Keratinocyte (primary cell): ENCODE results near the gene TBCE. TPM values are rescaled to one million over a fixed set of nuclear protein-coding genes. Genes with fewer than 3 reads are reported as not detected.
"Not testable (repeated sequence)": the region's sequence is repeated elsewhere in the genome, so short reads cannot be mapped to it uniquely, and the experiment has no call there.

Experiments
- DNase-seq: peaks from one replicate; pipeline ENCODE4 v3.0.0-alpha.2; 2011; ENCODE audit warnings: low read depth, missing footprints, low spot score
- FAIRE-seq: peaks from 2 replicates; lab custom pipeline; 2011; peaks lifted over from hg19 to GRCh38; lab: Jason Lieb, UNC
- H2AFZ ChIP-seq: 2 replicates; pipeline ENCODE4 v1.6.0; 2012; ENCODE audit warnings: low read length, control low read depth, inconsistent platforms; ENCODE audit not compliant: control insufficient read depth
- H3K27ac ChIP-seq: 2 replicates; pipeline ENCODE4 v1.5.1; 2011; ENCODE audit warnings: low read length; ENCODE audit not compliant: control insufficient read depth, insufficient read depth
- H3K27me3 ChIP-seq: 3 replicates; pipeline ENCODE4 v1.6.0; 2011; ENCODE audit warnings: low read length; ENCODE audit not compliant: control insufficient read depth, insufficient read depth; ENCODE audit errors: extremely low read depth
- H3K36me3 ChIP-seq, 2 experiments: 2 replicates in 1 of 2; 3 replicates in 1 of 2; pipeline ENCODE4 v1.5.1; 2011; ENCODE audit warnings: low read length in 2 of 2, mild to moderate bottlenecking in 1 of 2; ENCODE audit not compliant: control insufficient read depth in 2 of 2, insufficient read depth in 2 of 2; ENCODE audit errors: extremely low read depth in 1 of 2
- H3K4me1 ChIP-seq: 3 replicates; pipeline ENCODE4 v1.5.1; 2011; ENCODE audit warnings: low read length; ENCODE audit not compliant: control insufficient read depth, insufficient read depth; ENCODE audit errors: extremely low read depth
- H3K4me2 ChIP-seq: 3 replicates; pipeline ENCODE4 v1.6.0; 2011; ENCODE audit warnings: low read depth, low read length; ENCODE audit not compliant: control insufficient read depth, insufficient read depth; ENCODE audit errors: extremely low read depth
- H3K4me3 ChIP-seq, 3 experiments: fragments of 200-600 bp in 1 of 3; sonication (generic) in 1 of 3; 2 replicates in 2 of 3; 3 replicates in 1 of 3; pipeline ENCODE4 v1.5.1; 2011 to 2016; ENCODE audit warnings: low read length in 3 of 3, mild to moderate bottlenecking in 3 of 3, control low read depth in 2 of 3, inconsistent platforms in 1 of 3, low read depth in 1 of 3, mixed read lengths in 1 of 3, mixed run types in 1 of 3, moderate library complexity in 1 of 3; ENCODE audit not compliant: control insufficient read depth in 2 of 3, insufficient read depth in 2 of 3; ENCODE audit errors: extremely low read depth in 1 of 3
- H3K79me2 ChIP-seq: 2 replicates; pipeline ENCODE4 v1.6.0; 2012; ENCODE audit warnings: low read length; ENCODE audit not compliant: control insufficient read depth, insufficient read depth
- H3K9ac ChIP-seq: 3 replicates; pipeline ENCODE4 v1.6.0; 2011; ENCODE audit warnings: low read length; ENCODE audit not compliant: control insufficient read depth, insufficient read depth; ENCODE audit errors: extremely low read depth
- H3K9me1 ChIP-seq: 3 replicates; pipeline ENCODE4 v1.6.0; 2011; ENCODE audit warnings: low read length; ENCODE audit not compliant: control insufficient read depth, insufficient read depth; ENCODE audit errors: extremely low read depth
- H3K9me3 ChIP-seq: 2 replicates; pipeline ENCODE4 v1.5.1; 2012; ENCODE audit warnings: low read depth, low read length; ENCODE audit not compliant: control insufficient read depth
- H4K20me1 ChIP-seq: 3 replicates; pipeline ENCODE4 v1.6.0; 2011; ENCODE audit warnings: low read length; ENCODE audit not compliant: control insufficient read depth, insufficient read depth; ENCODE audit errors: extremely low read depth
- CTCF ChIP-seq, 3 experiments: IDR thresholded peaks in 1 of 3; conservative IDR thresholded peaks in 1 of 3; optimal IDR thresholded peaks in 1 of 3; 2 replicates in 2 of 3; 3 replicates in 1 of 3; pipeline versions ENCODE3 to v1.5.1; 2011; ENCODE audit warnings: low read length in 3 of 3, mild to moderate bottlenecking in 3 of 3, moderate library complexity in 2 of 3, control low read depth in 1 of 3, inconsistent platforms in 1 of 3; ENCODE audit not compliant: insufficient read depth in 2 of 3; ENCODE audit errors: extremely low read depth in 1 of 3
- EZH2 ChIP-seq: IDR thresholded peaks from one replicate; pipeline ENCODE4 v1.6.1; 2012; ENCODE audit warnings: inconsistent platforms, mild to moderate bottlenecking, low read length, moderate library complexity
- dilution Hi-C: fragments of 300-500 bp; cut with MboI; formaldehyde crosslinking; loops from one replicate; pipeline ENCODE4 v1.7.0; 2020; ENCODE audit warnings: low sequenced_read_pairs; ENCODE audit not compliant: extremely low pct_ligation_motif_present
- polyA plus RNA-seq, 5 experiments: library from polyadenylated mRNA; depleted of rRNA in 3 of 5; stranded (reverse) in 3 of 5; stranded (forward) in 1 of 5; unstranded in 1 of 5; fragments of >200 nt; gene quantifications; 1 replicate in 1 of 5; 2 replicates in 3 of 5; 3 replicates in 1 of 5; pipeline versions ENCODE4 v1.2.1 to v1.2.3, GENCODE V29; 2011 to 2012; ENCODE audit warnings: missing spikeins in 2 of 5, low read depth in 1 of 5, low replicate concordance in 1 of 5

Gene TBCE
- polyA plus RNA-seq, 1 donor (not counting 4 experiments of a cell fraction or from before 2014, with no cell fraction given), result 27.5 TPM

DNA sequence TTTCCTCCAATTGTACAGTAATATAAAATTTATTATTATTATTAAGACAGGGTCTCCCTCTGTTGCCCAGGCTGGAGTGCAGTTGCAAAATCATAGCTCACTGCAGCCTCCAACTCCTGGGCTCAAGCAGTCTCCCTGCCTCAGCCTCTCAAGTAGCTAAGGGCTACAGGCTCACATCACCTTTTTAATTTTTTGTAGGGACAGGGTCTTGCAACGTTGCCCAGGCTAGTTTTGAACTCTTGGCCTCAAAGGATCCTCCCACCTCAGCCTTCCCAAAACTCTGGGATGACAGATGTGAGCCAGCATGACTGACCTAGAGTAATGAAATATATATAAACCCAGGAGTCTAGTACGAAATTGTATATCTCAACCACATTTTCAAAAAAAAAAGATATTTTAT, 87.9 kb downstream of the TBCE start:
- dilution Hi-C loops, result no loop called here
- Histone ChIP-seq H3K4me2 (no peak overlapping the region), H3K27ac (no peak overlapping the region), H3K9me1 (no peaks in the 10 kb centered on the region), H2AFZ (no peak overlapping the region), H4K20me1 (no peaks in the 10 kb centered on the region), H3K27me3 (no peaks in the 10 kb centered on the region), H3K4me3 (no peak overlapping the region), H3K4me1 (no peaks in the 10 kb centered on the region), H3K79me2 (no peaks in the 10 kb centered on the region), H3K36me3 (peaks cover 4 to 14% of the 10 kb centered on the region in 2 experiments), H3K9ac (no peak overlapping the region), H3K9me3 (no peaks in the 10 kb centered on the region)
- DNase-seq, result no peak
- TF ChIP-seq EZH2 (no peak), CTCF (optimal IDR thresholded peaks at IDR 0.05 in 1 of 3, IDR thresholded peaks at IDR 0.05 in 1 of 3, conservative IDR thresholded peaks at IDR 0.05 in 1 of 3; ENCODE audit: extremely low read depth in 1 of 3, insufficient read depth in 2 of 3, low read length in 3 of 3) (no peak)
- no peak for FAIRE-seq

DNA sequence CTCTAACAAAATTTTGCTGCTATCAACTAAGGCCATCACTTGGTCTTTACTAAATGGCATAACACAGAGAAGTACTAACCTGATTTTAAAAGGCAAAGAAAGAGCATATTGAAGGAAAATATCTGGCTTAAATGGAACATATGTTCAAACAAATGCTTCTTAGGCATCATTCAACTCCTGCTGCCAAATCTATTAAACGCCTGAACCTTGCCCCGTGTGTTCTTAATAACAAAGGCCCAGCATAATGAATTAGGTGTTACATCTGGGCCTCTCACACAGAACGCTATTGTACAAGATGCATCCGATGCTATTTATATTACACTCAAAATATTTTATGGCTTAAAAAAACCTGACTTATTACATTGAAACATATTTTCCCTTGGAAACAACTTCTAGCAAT, 88.6 kb downstream of the TBCE start:
- Histone ChIP-seq H3K79me2 (no peaks in the 10 kb centered on the region), H3K4me1 (no peaks in the 10 kb centered on the region), H3K9me1 (no peaks in the 10 kb centered on the region), H3K4me3 (no peak overlapping the region), H4K20me1 (no peaks in the 10 kb centered on the region), H3K4me2 (no peak overlapping the region), H3K9me3 (no peaks in the 10 kb centered on the region), H3K9ac (no peak overlapping the region), H3K36me3 (peaks cover 0 to 12% of the 10 kb centered on the region in 2 experiments), H2AFZ (no peak overlapping the region), H3K27ac (no peak overlapping the region), H3K27me3 (no peaks in the 10 kb centered on the region)
- no peak for TF ChIP-seq CTCF (optimal IDR thresholded peaks at IDR 0.05 in 1 of 3, IDR thresholded peaks at IDR 0.05 in 1 of 3, conservative IDR thresholded peaks at IDR 0.05 in 1 of 3; ENCODE audit: extremely low read depth in 1 of 3, insufficient read depth in 2 of 3, low read length in 3 of 3)
- TF ChIP-seq EZH2, result no peak
- FAIRE-seq (no peak), DNase-seq (no peak)
- dilution Hi-C loops, result no loop called here

GRCh38 chr1:235457856-235458255, 90.6 kb downstream of the TBCE start:
- H3K4me2 ChIP-seq, H2AFZ ChIP-seq, FAIRE-seq, H3K27me3 ChIP-seq, dilution Hi-C loops, H3K36me3 ChIP-seq, H3K4me3 ChIP-seq, H3K9ac ChIP-seq, H3K79me2 ChIP-seq, DNase-seq, H3K4me1 ChIP-seq, H3K27ac ChIP-seq, H3K9me3 ChIP-seq, H4K20me1 ChIP-seq, H3K9me1 ChIP-seq: not testable (repeated sequence)
